ENCODE data around the gene SYT3. TPM values are rescaled to one million over a fixed set of nuclear protein-coding genes. Genes with fewer than 3 reads are reported as not detected.

The SYT3 gene
- total and polyA plus RNA-seq, 2 of the 13 experiments (the other 11 are each of a cell fraction or from before 2014, with no cell fraction given), result not detected

DNA sequence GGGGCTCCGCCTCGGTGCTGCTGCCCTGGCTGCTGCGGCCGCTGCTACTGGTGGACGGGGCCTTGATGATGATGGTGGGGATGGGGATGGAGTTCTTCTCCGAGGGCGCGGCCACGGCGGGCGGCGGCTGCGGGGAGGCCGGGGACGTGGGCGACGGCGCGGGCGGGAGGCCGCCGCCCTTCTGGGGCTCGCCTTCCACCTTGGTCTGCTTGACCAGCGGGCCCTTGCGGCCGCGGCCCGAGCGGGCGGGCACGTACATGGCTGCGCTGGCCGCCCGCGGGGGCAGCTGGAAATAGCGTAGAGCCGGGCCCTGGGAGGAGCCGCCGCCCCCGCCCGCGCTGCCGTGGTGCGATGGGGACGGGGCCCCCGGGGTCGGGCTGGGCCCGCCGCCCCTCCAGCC lies 28.7 kb upstream of the SYT3 start (continued):
- no peak for TF ChIP-seq HMGXB4 (CRISPR knock-in tag; IDR thresholded peaks at IDR 0.05; ENCODE audit: borderline replicate concordance in 1 of 2, low read depth in 1 of 2)

- ChIA-PET POLR2A (no interaction called here), CTCF (ENCODE audit: low intra/inter-chr PET ratio, low total read pairs) (no interaction called here)
- DNase-seq (ENCODE audit: low spot score) (no peak), FAIRE-seq (no peak), ATAC-seq (no peak)
- in situ Hi-C loops (cut with HindIII; ENCODE audit: extremely low pct_ligation_motif_present, low pct_unique_long_range_greater_than_20kb) (no loop called here), intact Hi-C loops (cut with micrococcal nuclease; ENCODE audit: unreplicated experiment) (no loop called here)
- BruUV-seq (replicated peaks), result no TSS peak
- no peaks in the 10 kb centered on the region for H3K36me3 ChIP-seq (replicated peaks in 1 of 2; ENCODE audit: control insufficient read depth in 1 of 2, insufficient read depth in 2 of 2, low read length in 2 of 2)
- H3K27me3 ChIP-seq (ENCODE audit: control insufficient read depth in 1 of 2, insufficient read depth in 2 of 2, low read length in 2 of 2), result peaks cover 4 to 28% of the 10 kb centered on the region in 2 experiments; a peak in 4 of 5 replicates
- WGBS (ENCODE audit: low lambda C conversion rate), result no CpG with 5 or more reads among the region's 58 CpGs
- H3K4me3 ChIP-seq (replicated peaks in 1 of 3; ENCODE audit: insufficient read depth in 1 of 3, low read depth in 2 of 3, low read length in 3 of 3), result no peak overlapping the region
- no peaks in the 10 kb centered on the region for H4K20me1 ChIP-seq (ENCODE audit: insufficient read depth, low read length)
- no peaks in the 10 kb centered on the region for H3K79me2 ChIP-seq (ENCODE audit: insufficient read depth, low read length)
- no peaks in the 10 kb centered on the region; the same call in 1 of the 2 replicates for H3K9me3 ChIP-seq (ENCODE audit: low read length)
- no peak overlapping the region for H3K27ac ChIP-seq (ENCODE audit: extremely low read length, insufficient read depth, low read length)
- H3K4me2 ChIP-seq (ENCODE audit: low read depth, low read length), result no peak overlapping the region
- H3K4me1 ChIP-seq (ENCODE audit: insufficient read depth, low read length), result no peaks in the 10 kb centered on the region
- no peak overlapping the region for H2AFZ ChIP-seq (ENCODE audit: low read length)
- H3K9ac ChIP-seq (ENCODE audit: insufficient read depth, low read depth, low read length), result no peak overlapping the region
- TF ChIP-seq ADNP (CRISPR knock-in tag; IDR thresholded peaks at IDR 0.05) (no peak), AFF4 (CRISPR knock-in tag; IDR thresholded peaks at IDR 0.05) (no peak), ZNF574 (CRISPR knock-in tag; IDR thresholded peaks at IDR 0.05) (no peak), MTF2 (CRISPR knock-in tag; IDR thresholded peaks at IDR 0.05; ENCODE audit: borderline replicate concordance) (no peak), MATR3 (CRISPR knock-in tag; IDR thresholded peaks at IDR 0.05) (no peak), ATF7 (IDR thresholded peaks at IDR 0.05) (no peak), ATF7 (CRISPR knock-in tag; IDR thresholded peaks at IDR 0.05) (no peak), SSRP1 (CRISPR knock-in tag; IDR thresholded peaks at IDR 0.05) (no peak), SMAD9 (CRISPR knock-in tag; IDR thresholded peaks at IDR 0.05) (no peak), KDM5A (IDR thresholded peaks at IDR 0.05; ENCODE audit: borderline replicate concordance, low read length) (no peak), ZNF275 (CRISPR knock-in tag; IDR thresholded peaks at IDR 0.05; ENCODE audit: borderline replicate concordance) (no peak), MTA3 (CRISPR knock-in tag; IDR thresholded peaks at IDR 0.05) (no peak)
Measured at GRCh38 chr19:50667759-50668231, 28.1 kb upstream of the SYT3 start.

Data from HepG2 (cell line).